ENCODE results near the gene RFC5.
"Not testable (repeated sequence)": the region's sequence is repeated elsewhere in the genome, so short reads cannot be mapped to it uniquely, and the experiment has no call there.

RFC5 gene

GRCh38 chr12:118015944-118016343, 559 bp upstream of the RFC5 start:
- FAIRE-seq = no peak

DNA sequence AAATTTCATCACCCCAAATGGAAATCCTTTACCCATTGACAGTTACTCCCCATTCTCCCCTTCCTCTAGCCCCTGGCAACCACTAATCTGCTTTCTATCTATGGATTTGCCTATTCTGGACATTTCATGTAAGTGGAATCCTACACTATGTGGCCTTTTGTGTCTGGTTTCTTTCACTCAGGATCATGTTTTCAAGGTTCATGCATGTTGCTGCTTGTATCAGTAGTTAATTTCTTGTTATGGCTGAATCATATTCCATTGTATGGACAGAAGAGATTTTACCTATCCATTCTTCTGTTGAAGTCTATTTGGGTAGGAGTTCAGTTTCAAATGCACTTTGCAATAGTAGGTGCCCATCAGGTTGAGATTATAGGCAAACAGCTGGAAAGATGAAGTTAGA, 1.4 kb downstream of the RFC5 start:
- FAIRE-seq = no peak

- no peak for FAIRE-seq
Observed at GRCh38 chr12:118020036-118020435, 3.5 kb downstream of the RFC5 start.

DNA sequence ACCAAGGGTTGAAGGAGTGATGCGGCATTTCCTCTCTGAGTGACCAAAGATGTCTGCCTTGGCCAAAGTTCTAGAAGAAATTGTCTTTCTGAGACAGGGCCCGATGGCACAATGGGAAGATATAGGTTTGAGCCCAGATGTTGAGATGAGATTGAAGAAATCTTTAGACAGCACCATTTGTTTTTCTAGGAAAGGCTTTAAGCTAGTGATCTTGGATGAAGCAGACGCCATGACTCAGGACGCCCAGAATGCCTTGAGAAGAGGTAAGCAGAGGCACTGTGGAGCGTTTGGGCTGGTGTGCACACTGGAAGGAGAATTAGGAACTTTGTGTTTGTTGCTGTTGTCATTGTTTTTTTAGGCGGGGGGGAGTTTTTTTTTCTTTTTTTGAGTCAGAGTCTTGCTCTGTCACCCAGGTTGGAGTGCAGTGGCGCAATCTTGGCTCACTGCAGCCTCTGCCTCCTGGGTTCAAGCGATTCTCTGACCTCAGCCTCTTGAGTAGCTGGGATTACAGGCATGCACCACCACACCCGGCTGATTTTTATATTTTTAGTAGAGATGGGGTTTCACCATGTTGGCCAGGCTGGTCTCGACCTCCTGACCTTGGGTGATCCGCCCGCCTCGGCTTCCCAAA, 5.7 kb downstream of the RFC5 start:
- FAIRE-seq = not testable (repeated sequence)

DNA sequence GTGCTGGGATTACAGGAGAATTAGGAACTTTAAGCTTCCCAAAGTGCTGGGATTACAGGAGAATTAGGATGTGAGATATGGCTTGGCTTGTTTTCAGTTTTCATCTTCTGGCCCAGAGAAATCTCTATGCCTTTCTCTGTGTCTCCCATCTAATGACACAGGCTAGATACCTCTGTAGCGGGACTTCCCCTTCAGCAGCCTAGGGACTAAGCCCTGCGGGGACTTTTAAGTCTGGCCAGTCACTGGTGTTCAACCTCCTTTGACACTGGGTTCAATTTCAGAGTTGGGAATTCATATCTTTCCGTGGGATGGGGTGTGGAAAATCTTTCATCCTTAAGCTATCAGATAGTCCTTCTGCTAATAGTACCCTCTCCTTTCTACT, 6.2 kb downstream of the RFC5 start:
- no peak for FAIRE-seq

GRCh38 chr12:118023301-118023860, 6.9 kb downstream of the RFC5 start:
- FAIRE-seq = no peak

DNA sequence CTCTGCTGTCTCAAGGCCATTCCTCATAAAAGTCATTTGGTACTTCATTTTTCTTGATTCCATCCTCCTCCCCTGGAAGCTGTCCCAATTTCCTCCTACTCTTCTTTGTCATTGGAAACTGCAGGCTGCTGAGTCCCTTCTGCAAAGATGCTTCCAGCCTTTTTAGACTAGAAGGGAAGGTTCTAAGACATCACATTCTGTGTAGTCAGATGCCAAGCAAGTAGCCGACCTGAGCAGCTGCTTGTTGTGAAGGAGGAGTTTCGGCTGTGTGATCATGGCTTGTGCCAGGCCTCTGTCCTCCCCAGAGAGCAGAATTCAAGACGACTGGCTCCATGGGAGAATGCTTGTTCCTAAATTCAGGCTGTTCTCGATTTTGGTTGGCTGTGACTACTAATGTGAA, 8.7 kb downstream of the RFC5 start:
- FAIRE-seq = no peak

GRCh38 chr12:118029166-118029565, 12.7 kb downstream of the RFC5 start:
- no peak for FAIRE-seq

GRCh38 chr12:118032188-118032587, 15.7 kb downstream of the RFC5 start:
- FAIRE-seq = no peak

GRCh38 chr12:118033323-118033722, 16.8 kb downstream of the RFC5 start:
- FAIRE-seq = no peak

DNA sequence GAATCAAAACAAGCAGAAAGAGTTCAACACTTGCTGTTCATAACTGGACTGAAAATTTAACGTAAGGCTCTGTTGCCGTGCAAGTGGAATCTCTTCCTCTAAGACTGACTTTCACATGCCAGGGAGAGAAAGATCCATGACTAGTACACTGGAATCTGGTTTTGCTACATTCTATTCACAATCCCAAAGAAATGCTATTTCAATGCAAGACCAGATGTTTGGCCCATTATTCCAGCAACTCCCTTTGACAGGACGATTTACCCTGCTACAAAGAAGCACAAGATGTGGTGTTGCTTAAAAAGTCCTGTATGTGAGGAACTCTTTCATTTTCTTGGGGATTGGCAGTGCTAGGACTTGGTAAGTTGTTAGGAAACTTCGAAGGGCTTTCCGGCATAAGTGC, 17.4 kb downstream of the RFC5 start:
- FAIRE-seq = no peak

DNA sequence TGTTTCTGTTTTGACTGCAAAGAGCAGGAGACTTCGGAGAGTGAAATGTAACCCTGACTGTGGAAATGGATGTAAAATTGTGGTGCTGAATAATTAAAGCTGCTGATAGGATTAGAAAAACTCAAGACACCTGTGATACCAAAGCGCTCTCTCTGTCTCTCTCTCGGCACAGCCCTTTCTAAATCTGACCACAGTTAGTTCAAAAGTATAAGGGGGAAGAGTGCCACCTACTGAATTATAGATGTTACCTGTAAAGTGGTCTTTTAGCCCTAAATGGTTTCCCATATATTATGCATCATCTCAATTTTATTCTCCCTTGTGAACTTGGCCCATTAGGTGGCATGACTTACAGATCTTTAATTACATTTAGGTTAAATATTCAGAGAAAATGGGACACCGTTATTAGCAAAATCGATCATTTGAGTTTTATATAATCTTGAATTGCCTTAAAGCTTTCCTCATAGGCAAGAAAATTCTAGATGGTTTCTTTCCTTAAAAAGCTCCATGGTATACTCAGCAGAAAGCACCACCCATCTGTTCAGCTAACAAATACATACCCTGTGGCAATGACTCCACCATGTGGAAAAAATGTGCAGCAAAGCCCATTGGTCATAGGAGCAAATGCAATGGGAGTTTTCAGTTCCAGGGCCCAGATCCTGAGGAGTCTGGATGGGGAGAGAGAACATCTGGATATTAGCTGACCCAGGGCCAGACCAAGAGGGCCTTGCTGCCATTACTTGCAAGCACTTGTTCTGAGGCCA, 18.1 kb downstream of the RFC5 start:
- no peak for FAIRE-seq

DNA sequence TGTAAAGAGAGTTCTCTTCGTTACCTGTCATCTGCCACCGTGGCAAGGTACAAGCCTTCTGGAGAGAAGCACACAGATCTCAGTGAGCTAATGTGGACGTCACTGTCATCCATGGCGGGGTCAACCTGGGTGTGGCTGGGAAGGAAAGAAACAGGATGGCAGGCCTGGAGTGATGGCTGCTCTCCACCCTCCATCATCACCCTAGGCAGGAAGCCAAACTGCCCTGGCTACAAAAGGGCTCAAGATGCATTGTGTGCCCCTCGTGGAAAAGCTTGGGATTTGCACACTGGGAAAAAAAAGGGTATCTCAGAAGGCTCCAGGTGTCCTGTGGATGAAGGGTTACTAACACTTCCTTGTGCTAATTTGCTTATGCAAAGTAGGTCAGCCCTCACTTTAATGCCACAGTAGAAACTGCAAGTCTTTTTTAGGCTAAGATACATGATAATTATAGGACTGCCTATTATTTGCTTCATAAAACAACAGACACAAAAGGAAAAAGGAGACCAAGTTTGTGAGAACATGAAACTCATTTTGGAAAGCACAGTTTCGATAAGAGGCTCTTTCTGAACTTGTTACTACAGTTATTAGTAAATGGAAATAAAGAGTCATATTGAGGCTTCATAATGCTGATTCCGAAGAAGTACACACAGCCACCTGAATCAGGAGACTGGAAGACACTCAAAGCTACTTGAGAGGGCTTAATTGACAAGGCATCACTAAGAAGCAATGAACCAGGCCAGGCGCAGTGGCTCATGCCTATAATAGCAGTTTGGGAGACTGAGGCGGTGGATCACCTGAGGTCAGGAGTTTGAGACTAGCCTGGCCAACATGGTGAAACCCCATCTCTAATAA, 18.9 kb downstream of the RFC5 start:
- FAIRE-seq = no peak

- FAIRE-seq = no peak
Observed at GRCh38 chr12:118036672-118037411, 20.3 kb downstream of the RFC5 start.

DNA sequence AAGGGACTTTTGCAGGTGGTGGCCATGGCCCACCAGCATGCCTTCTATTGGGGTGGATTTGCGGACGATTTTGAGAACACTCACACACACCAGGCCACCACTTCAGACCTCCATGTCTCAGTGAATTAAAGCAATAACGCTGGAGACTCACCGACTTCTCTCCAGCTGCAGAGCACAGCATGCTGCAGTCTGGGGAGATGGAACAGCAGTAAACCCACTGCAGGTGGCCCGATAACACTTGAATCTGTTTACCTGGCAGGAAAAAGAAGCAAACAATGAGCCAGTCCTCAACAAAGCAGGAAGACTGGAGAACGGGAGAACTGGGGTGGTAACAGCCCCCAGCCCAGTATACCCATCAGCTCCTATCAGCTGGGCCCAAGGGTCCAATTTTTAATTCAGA, 21.6 kb downstream of the RFC5 start:
- FAIRE-seq = no peak

DNA sequence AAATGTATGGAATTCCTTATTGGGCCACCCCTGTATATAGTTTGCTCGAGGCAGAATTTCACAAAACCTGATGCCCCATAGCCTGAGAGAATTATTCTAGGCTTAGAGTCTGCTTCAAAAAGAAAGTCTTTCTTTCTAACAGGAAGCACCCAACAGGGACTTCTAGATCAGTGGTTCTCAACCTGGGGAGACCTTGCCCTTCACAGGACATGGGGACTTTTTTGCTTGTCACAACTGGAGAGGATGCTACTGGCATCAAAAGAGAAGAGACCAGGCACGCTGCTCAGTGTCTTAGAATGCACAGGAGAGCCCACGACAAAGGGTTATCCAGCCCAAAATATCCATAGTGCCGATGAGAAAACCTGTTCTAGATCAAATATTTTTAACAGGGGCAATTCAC, 25.6 kb downstream of the RFC5 start:
- no peak for FAIRE-seq

GRCh38 chr12:118044075-118044474, 27.6 kb downstream of the RFC5 start:
- no peak for FAIRE-seq

DNA sequence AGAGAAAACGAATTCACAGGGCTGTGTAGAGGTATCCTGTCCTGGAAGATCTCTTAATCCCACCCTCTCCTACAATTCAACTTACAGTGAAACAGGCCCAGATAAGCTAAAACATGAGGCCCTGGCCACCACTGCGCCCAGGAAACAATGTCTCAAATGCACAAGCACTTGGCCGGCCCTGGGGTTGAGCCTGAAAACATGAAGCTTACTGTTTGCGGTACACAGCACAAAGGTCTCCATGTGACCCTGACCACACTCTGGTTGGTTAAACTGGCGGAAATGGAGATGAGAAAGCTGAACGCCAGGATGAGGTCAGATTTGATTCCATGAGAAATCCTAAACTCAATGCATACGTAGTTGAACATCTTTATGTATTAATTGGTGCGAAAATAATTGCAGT, 28.1 kb downstream of the RFC5 start:
- no peak for FAIRE-seq

DNA sequence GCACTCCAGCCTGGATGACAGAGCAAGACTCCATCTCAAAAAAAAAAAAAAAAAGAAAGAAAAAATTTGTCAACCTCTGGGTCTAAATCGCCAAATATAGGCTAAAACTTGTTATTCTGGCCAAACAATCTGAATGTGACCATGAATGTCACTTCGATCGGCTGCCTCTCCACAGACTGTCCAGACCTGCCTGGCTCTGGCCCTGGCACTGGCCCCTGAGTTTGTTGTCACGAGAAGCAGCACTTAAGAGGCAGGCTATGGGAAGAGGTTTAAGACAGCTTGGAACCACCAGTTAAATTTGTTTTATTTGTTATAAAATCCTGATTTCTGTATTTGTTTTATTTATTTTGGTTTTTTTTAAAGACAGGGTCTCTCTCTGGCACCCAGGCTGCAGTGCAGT, 29.9 kb downstream of the RFC5 start:
- FAIRE-seq = no peak

DNA sequence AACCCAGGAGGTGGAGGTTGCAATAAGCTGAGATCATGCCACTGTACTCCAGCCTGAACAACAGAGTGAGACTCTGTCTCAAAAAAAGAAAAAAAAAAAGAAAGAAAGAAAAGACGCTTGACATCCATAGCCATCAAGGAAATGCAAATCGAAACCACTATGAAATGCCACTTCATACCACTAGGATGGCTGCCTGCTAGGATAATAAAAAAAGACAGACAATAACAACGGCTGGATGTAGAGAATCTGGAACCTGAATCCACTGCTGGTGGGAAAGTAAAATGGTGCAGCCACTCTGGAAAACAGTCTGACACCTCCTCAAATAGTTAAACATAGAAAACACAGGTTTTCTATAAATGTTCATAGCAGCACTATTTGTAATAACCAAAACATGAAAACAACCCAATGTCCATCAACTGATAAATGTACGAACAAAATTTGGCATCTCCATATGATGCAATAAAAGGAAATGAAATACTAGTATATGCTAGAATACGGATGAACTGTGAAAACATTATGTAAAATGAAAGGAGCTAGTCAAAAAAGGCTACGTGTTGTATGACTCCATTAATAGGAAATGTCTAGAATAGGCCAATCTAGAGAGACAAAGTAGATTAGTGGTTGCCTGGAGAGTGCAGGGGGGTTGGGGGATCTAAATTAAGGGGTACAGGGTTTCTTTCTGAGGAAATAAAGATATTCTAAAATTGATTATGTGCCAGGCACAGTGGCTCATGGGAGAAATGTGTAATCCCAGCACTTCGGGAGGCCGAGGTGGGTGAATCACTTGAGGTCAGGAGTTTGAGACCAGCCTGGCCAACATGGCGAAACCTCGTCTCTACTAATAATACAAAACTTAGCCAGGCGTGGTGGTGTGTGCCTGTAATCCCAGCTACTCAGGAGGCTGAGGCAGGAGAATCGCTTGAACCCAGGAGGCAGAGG, 34.7 kb downstream of the RFC5 start:
- FAIRE-seq = no peak

DNA sequence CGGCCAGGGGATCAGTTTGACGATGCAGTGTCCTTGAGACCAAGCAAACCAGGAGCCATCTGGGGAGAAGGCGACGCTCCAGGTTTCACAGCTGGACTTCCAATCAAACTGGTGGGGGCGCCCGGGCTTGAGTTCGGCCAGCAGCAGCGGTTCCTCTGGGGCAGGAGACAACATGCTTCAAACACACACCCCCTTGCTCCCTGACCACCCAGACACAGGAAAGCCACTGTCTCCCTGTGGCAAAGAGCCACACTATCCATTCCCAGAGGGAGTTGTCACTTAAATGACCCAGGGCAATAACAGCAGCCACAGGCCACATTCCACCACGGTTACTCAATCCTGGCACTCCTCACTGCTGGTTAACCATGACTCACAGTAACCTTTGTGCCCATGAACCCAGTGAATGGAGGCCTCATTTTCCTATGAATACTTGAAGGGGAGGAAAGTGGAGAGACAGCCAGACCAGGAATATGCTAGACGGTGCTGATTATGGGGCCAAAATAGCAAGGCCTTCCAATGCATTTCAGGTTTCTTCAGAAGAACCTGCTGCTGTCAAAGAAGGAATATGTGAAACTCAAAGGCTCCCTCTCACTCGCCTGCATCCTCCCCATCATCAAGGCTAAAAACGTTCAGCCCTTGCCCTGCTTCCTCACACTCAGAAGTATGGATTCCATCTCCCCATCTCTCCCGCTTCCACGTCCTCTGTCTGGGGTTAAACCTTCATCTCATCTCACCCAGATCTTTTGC, 36.0 kb downstream of the RFC5 start:
- no peak for FAIRE-seq

Data from islet of Langerhans (tissue), 1 donor.